Myocyte (in vitro differentiated cells): ENCODE results near the gene HMOX2. TPM values are rescaled to one million over a fixed set of nuclear protein-coding genes. Genes with fewer than 3 reads are reported as not detected.

Experiments
- DNase-seq: peaks from one replicate; pipeline ENCODE4 v3.0.0-alpha.2; 2012; ENCODE audit warnings: low read depth
- polyA plus RNA-seq: library from polyadenylated mRNA; unstranded; fragments of >200 nt; gene quantifications from one replicate; pipeline ENCODE4 v1.2.1, GENCODE V29; 2012; ENCODE audit warnings: missing spikeins
- total RNA-seq: library from RNA; depleted of rRNA; stranded (reverse); fragments of >200 nt; gene quantifications from 2 replicates; pipeline ENCODE4 v1.2.3, GENCODE V29; 2014

HMOX2 gene, protein sequence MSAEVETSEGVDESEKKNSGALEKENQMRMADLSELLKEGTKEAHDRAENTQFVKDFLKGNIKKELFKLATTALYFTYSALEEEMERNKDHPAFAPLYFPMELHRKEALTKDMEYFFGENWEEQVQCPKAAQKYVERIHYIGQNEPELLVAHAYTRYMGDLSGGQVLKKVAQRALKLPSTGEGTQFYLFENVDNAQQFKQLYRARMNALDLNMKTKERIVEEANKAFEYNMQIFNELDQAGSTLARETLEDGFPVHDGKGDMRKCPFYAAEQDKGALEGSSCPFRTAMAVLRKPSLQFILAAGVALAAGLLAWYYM
- 35.4 and 37.5 TPM in 2 replicates for total RNA-seq
- polyA plus RNA-seq = 67.7 TPM

GRCh38 chr16:4475880-4476788 is at the start of gene HMOX2:
HMOX2 (plus strand) TSS chr16:4476398; CDS start chr16:4505525, 29,127 bp downstream.
- peak; percentile 91 for DNase-seq

GRCh38 chr16:4426722-4427372 is 49.4 kb upstream of the HMOX2 start:
- no peak for DNase-seq

GRCh38 chr16:4428500-4428899 is 47.7 kb upstream of the HMOX2 start:
- DNase-seq = no peak

DNA sequence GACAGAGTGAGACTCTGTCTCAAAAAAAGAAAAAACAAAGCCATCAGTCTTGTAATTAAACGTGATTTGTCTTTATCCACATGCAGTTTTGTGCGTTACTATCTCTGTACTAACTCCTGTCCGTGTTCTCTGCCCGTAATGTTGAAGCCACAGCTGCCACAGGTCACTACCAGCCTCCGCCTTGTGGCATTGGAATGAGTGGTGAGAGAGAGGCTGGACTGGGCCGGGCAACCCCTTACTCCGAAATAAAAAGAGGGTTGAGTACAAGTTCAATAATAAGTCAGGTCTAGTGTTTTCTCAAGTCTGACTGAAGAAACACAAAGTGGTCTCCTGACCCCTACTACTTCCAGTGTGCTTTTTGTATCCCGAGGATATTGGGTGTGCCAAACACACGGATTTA is 45.2 kb upstream of the HMOX2 start:
- no peak for DNase-seq

- peak; percentile 11 for DNase-seq
Measured at GRCh38 chr16:4433228-4433627, 43.0 kb upstream of the HMOX2 start.

DNA sequence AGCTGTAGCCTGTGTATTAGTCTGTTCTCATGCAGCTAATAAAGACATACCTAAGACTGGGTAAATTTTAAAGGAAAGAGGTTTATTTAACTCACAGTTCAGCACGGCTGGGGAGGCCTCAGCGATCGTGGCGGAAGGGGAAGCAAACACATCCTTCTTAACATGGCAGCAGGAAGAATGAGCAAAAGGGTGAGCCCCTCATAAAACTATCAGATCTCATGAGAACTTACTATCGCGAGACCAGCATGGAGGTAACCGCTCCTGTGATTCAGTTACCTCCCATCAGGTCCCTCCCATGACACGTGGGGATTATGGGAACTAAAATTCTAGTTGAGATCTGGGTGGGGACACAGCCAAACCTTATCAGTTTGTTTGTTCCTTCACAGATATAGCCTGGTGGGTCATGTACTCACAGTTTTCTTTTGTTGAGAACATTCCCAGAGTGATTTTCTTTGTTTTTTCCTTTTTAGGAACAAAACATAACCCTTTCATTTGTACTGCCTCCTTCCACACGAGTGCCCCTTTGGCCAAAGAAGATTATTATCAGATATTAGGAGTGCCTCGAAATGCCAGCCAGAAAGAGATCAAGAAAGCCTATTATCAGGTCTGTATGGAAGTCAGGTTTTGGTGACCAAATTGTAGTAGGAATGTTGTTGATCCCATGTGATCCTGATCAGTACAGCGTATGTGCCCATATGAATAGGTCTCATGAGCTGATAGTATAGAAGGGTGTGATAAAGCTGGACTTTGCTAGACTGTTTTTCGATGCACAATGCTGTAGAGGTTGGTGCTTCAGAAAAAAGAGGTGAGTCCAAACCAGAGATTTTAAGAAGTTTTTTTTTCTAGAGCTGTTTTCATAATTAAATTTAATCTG is 42.0 kb upstream of the HMOX2 start:
- no peak for DNase-seq

DNA sequence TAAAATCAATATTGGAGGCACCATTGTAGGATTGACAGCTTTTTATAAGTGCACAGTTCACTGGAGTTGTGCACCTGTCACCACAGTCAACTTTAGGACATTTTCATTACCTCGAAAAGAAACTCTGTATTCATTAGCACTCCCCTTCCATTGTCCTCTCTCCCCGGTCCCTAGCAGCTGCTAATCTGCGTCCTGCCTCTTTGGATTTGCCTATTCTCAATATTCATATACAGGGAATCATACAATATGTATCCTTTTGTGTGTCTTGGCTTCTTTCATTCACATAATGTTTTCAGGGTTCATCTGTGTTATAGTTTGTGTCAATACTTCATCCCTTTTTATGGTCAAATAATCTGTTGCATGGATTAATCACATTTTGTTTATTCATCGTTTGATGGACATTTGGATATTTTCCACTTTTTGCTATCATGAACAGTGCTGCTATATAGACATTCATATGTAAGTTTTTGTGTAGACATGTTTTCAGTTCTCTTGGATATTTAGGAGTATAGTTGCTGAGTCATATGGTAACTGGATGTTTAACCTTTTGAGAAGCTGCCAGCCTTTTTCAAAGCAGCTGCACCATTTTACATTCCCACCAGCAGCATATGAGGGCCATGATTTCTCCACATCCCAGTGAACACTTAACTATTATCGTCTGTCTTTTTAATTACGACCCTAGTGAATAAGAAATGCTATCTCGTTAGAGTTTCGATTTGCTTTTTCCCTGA is 40.7 kb upstream of the HMOX2 start:
- DNase-seq = peak; percentile 34

GRCh38 chr16:4437366-4437765 is 38.8 kb upstream of the HMOX2 start:
- no peak for DNase-seq

DNA sequence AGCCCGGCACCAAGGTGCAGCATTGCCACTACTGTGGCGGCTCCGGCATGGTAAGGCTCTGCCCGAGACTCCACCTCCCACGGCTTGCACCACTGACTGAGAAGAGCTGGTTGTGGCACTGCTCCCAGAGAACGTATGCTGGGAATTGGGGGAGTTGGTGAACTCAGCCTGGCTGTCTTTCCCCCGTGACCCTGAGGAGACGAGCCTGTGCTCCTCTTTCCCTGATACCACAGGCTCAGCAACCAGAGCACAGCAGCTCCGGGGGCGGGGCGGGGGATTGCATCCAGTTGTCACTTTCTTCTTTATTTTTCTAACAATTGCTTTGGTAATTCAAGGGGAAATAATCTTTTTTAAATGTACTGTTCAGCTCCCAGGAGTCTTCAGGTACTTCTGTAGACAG is 33.8 kb upstream of the HMOX2 start:
- no peak for DNase-seq

DNA sequence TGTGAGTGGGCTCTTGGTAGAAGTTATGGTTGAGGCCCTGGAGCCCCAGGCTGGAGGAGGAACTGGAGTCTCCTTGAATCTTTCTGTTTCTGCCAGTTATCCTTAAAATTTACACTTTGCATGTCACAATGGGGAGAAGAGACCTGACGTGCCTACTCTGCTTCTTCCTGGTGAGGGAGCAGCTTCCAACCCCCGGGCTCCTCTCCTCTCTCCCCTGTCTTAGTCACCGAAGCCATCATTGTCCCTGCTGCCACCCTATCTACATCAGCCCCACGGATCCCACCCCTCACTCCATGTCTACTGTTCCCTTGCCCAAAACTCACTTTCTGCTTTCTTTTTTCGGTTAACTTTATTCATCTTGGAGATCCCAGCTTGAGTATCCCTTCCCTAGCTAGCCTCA is 32.9 kb upstream of the HMOX2 start:
- no peak for DNase-seq

DNA sequence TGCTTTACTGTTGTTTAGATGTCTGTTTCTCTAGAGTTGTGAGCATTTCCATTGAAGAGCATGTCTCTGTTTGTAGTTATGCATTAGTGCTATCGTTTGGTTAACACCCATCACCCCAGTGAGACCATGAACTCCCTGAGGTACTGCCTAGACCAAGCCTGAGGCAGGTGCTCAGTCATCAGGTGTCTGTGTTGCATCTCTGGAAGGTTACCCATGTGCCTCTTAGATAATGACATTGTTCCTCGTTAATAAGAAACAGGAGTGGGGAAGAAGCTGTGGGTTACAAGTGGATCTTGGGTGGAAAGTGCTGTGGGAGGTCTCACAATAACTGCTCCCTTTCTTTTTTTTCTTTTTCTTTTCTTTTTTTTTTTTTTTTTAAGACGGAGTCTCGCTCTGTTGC is 32.2 kb upstream of the HMOX2 start:
- DNase-seq = no peak

GRCh38 chr16:4450430-4450829 is 25.8 kb upstream of the HMOX2 start:
- DNase-seq = no peak

- peak; percentile 79 for DNase-seq
Measured at GRCh38 chr16:4450931-4451519, 25.2 kb upstream of the HMOX2 start.

DNA sequence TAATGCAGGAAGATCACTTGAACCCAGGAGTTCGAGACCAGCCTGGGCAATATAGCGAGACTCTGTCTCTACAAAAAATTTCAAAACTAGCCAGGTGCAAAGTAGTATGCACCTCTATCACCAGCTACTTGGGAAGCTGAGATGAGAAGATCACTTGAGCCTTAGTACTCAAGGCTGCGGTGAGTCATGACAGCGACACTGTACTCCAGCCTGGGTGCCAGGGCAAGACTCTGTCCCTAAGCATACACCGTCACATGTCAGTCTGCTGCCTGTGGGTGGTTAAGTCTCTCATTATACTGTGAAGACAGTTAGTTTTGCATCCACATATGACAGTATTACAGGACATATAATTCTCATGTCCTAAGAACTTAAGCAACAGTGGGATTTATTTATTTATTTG is 23.5 kb upstream of the HMOX2 start:
- DNase-seq = no peak

DNA sequence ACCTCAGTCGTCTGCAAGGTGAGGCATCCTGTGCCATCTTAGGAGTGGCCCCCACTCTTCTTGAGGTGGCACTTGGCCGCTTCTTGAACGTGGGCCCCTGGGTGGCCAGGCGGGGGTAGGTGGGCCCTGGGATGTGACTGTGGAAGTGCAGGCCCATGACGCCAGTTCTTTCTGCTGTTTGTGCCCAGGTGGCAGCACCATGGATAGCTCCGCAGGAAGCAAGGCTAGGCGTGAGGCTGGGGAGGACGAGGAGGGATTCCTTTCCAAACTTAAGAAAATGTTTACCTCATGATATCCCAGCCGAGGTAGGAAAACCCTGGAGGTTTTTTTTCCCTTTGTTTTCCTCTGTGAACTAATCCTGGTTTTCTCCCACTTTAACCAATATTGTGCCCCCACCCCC is 21.6 kb upstream of the HMOX2 start:
- peak; percentile 43 for DNase-seq

- DNase-seq = no peak
Measured at GRCh38 chr16:4455081-4455480, 21.1 kb upstream of the HMOX2 start.

- DNase-seq = no peak
Measured at GRCh38 chr16:4455951-4456350, 20.2 kb upstream of the HMOX2 start.

GRCh38 chr16:4460936-4461249 is 15.3 kb upstream of the HMOX2 start:
- DNase-seq = no peak

- peak; percentile 12 for DNase-seq
Measured at GRCh38 chr16:4461250-4462085, 14.7 kb upstream of the HMOX2 start.
